Activated naive CD8-positive, alpha-beta T cell treated with anti-CD3 and anti-CD28 coated beads, Interleukin-2, amount 10 ng/mL, durations not matched to agents 7 days and 5 days (primary cell): ENCODE measurements around the gene SPAG7. TPM values are rescaled to one million over a fixed set of nuclear protein-coding genes. Genes with fewer than 3 reads are reported as not detected.

ENCODE experiments used
- ATAC-seq: fragments of 150-1000 bp; cut with Tn5 transposase; one replicate; pipeline ENCODE4 v1.10.0; 2021; ENCODE audit warnings: low read depth, moderate library complexity
- POLR2A ChIA-PET: fragments of 350-600 bp; sonication (Branson Sonifier 250); formaldehyde crosslinking; loops from one replicate; lab custom pipeline; 2021; ENCODE audit warnings: antibody characterized with exemption; lab: Charles Lee
- DNase-seq: peaks from one replicate; pipeline ENCODE4 v3.0.0; 2021
- H3K27ac Mint-ChIP-seq: one replicate; pipeline ENCODE4 v1.8.0; 2022; ENCODE audit warnings: mild to moderate bottlenecking, mixed read lengths
- H3K27me3 Mint-ChIP-seq: one replicate; pipeline ENCODE4 v1.8.0; 2022; ENCODE audit warnings: mild to moderate bottlenecking, moderate library complexity, mixed read lengths
- H3K36me3 Mint-ChIP-seq: one replicate; pipeline ENCODE4 v1.8.0; 2021; ENCODE audit warnings: mild to moderate bottlenecking, mixed read lengths
- H3K4me1 Mint-ChIP-seq: one replicate; pipeline ENCODE4 v1.8.0; 2021; ENCODE audit warnings: mixed read lengths
- H3K4me3 Mint-ChIP-seq: one replicate; pipeline ENCODE4 v1.8.0; 2022; ENCODE audit warnings: mild to moderate bottlenecking, moderate library complexity, mixed read lengths
- H3K9me3 Mint-ChIP-seq: one replicate; pipeline ENCODE4 v1.8.0; 2021; ENCODE audit warnings: mixed read lengths
- total RNA-seq, 2 experiments: library from RNA; stranded (reverse); gene quantifications; one replicate each; pipeline ENCODE4 v1.2.3, GENCODE V29; 2021

The SPAG7 gene
- 10 to 100 TPM; 47.1 to 51.9 TPM for total RNA-seq

GRCh38 chr17:4967539-4968485 is at the start of gene SPAG7:
SPAG7 (minus strand) TSS chr17:4967817; CDS start chr17:4967804, 13 bp downstream.
- no peak within 1 kb of the TSS for H3K4me3 Mint-ChIP-seq
- H3K4me1 Mint-ChIP-seq: peaks cover 17% of the 10 kb centered on the region
- no peaks in the 10 kb centered on the region for H3K9me3 Mint-ChIP-seq
- H3K27ac Mint-ChIP-seq: no peak within 1 kb of the TSS
- peak; percentile 96 for DNase-seq
- H3K27me3 Mint-ChIP-seq: no peaks in the 10 kb centered on the region
- ATAC-seq: peak; percentile 62
- POLR2A ChIA-PET: interaction anchor here (0.8 to 9.3 kb wide), 17 partner anchors 11 to 257 kb away, joined by 3 to 441 read pairs (median 4); partner anchors contain the start of genes ARRB2, C17orf107, CAMTA2 and CHRNE
- peaks cover 17% of the 10 kb centered on the region for H3K36me3 Mint-ChIP-seq

- no peak overlapping the region for H3K4me3 Mint-ChIP-seq
- no peak for DNase-seq
- no peaks in the 10 kb centered on the region for H3K27me3 Mint-ChIP-seq
- no peak overlapping the region for H3K27ac Mint-ChIP-seq
- no peaks in the 10 kb centered on the region for H3K9me3 Mint-ChIP-seq
- ATAC-seq: no peak
- POLR2A ChIA-PET: no interaction called here
- H3K4me1 Mint-ChIP-seq: peaks cover 11% of the 10 kb centered on the region
- H3K36me3 Mint-ChIP-seq: peaks cover 19% of the 10 kb centered on the region
Observed at GRCh38 chr17:5014357-5014756, 46.7 kb upstream of the SPAG7 start.

- ATAC-seq: no peak
- Mint-ChIP-seq H3K36me3 (peaks cover 30% of the 10 kb centered on the region), H3K4me1 (peaks cover 5% of the 10 kb centered on the region), H3K9me3 (no peaks in the 10 kb centered on the region), H3K27ac (no peak overlapping the region), H3K27me3 (no peaks in the 10 kb centered on the region), H3K4me3 (no peak overlapping the region)
- POLR2A ChIA-PET: no interaction called here
- no peak for DNase-seq
Observed at GRCh38 chr17:5011928-5012327, 44.3 kb upstream of the SPAG7 start.

- Mint-ChIP-seq H3K36me3 (peaks cover 41% of the 10 kb centered on the region), H3K9me3 (no peaks in the 10 kb centered on the region), H3K27me3 (no peaks in the 10 kb centered on the region), H3K4me1 (peaks cover 11% of the 10 kb centered on the region), H3K27ac (no peak overlapping the region), H3K4me3 (no peak overlapping the region)
- POLR2A ChIA-PET: no interaction called here
- no peak for DNase-seq
- ATAC-seq: no peak
Observed at GRCh38 chr17:5003214-5003867, 35.7 kb upstream of the SPAG7 start.

GRCh38 chr17:5002121-5002788 is 34.6 kb upstream of the SPAG7 start:
- DNase-seq: no peak
- no peaks in the 10 kb centered on the region for H3K27me3 Mint-ChIP-seq
- POLR2A ChIA-PET: interaction anchor here (0.6 kb wide), 1 partner anchor 74 kb away, joined by 3 read pairs; no protein-coding TSS in a partner anchor
- peaks cover 34% of the 10 kb centered on the region for H3K36me3 Mint-ChIP-seq
- peaks cover 11% of the 10 kb centered on the region for H3K4me1 Mint-ChIP-seq
- no peaks in the 10 kb centered on the region for H3K9me3 Mint-ChIP-seq
- ATAC-seq: no peak
- no peak overlapping the region for H3K4me3 Mint-ChIP-seq
- no peak overlapping the region for H3K27ac Mint-ChIP-seq

- DNase-seq: no peak
- Mint-ChIP-seq H3K27me3 (no peaks in the 10 kb centered on the region), H3K4me1 (peaks cover 14% of the 10 kb centered on the region), H3K9me3 (no peaks in the 10 kb centered on the region), H3K36me3 (peaks cover 24% of the 10 kb centered on the region), H3K4me3 (no peak overlapping the region), H3K27ac (no peak overlapping the region)
- POLR2A ChIA-PET: no interaction called here
- no peak for ATAC-seq
Observed at GRCh38 chr17:5000237-5000639, 32.6 kb upstream of the SPAG7 start.

- POLR2A ChIA-PET: no interaction called here
- H3K4me3 Mint-ChIP-seq: peak overlapping the region; percentile 89
- peak overlapping the region; percentile 67 for H3K27ac Mint-ChIP-seq
- no peak for DNase-seq
- ATAC-seq: no peak
- peaks cover 19% of the 10 kb centered on the region for H3K36me3 Mint-ChIP-seq
- no peaks in the 10 kb centered on the region for H3K27me3 Mint-ChIP-seq
- no peaks in the 10 kb centered on the region for H3K9me3 Mint-ChIP-seq
- peaks cover 14% of the 10 kb centered on the region for H3K4me1 Mint-ChIP-seq
Observed at GRCh38 chr17:4999430-5000093, 31.9 kb upstream of the SPAG7 start.

- DNase-seq (no peak), ATAC-seq (no peak)
- no peaks in the 10 kb centered on the region for H3K9me3 Mint-ChIP-seq
- H3K27me3 Mint-ChIP-seq: no peaks in the 10 kb centered on the region
- H3K4me3 Mint-ChIP-seq: peak overlapping the region; percentile 89
- POLR2A ChIA-PET: interaction anchor here (1.7 to 3.1 kb wide), 4 partner anchors 11 to 59 kb away, joined by 8 to 27 read pairs (median 14); partner anchors contain the start of genes CAMTA2, PFN1, RNF167 and SLC25A11
- H3K4me1 Mint-ChIP-seq: peaks cover 14% of the 10 kb centered on the region
- peak overlapping the region; percentile 67 for H3K27ac Mint-ChIP-seq
- peaks cover 12% of the 10 kb centered on the region for H3K36me3 Mint-ChIP-seq
Observed at GRCh38 chr17:4998732-4999429, 31.3 kb upstream of the SPAG7 start.

- H3K36me3 Mint-ChIP-seq: peaks cover 12% of the 10 kb centered on the region
- ATAC-seq (no peak), DNase-seq (peak; percentile 37)
- H3K9me3 Mint-ChIP-seq: no peaks in the 10 kb centered on the region
- peaks cover 14% of the 10 kb centered on the region for H3K4me1 Mint-ChIP-seq
- POLR2A ChIA-PET: interaction anchor here (0.6 to 3.1 kb wide), 11 partner anchors 10 to 1054 kb away, joined by 3 to 27 read pairs (median 6); partner anchors contain the start of genes CAMTA2, PFN1, RNF167 and SLC25A11
- peak overlapping the region; percentile 89 for H3K4me3 Mint-ChIP-seq
- peak overlapping the region; percentile 61 for H3K27ac Mint-ChIP-seq
- H3K27me3 Mint-ChIP-seq: no peaks in the 10 kb centered on the region
Observed at GRCh38 chr17:4998027-4998731, 30.6 kb upstream of the SPAG7 start.

- Mint-ChIP-seq H3K27ac (peak within 1 kb of the TSS; percentile 86), H3K36me3 (peaks cover 8% of the 10 kb centered on the region), H3K4me1 (peaks cover 14% of the 10 kb centered on the region), H3K9me3 (no peaks in the 10 kb centered on the region), H3K27me3 (no peaks in the 10 kb centered on the region), H3K4me3 (peak within 1 kb of the TSS; percentile 89)
- POLR2A ChIA-PET: interaction anchor here (0.6 to 3.1 kb wide), 12 partner anchors 9 to 1053 kb away, joined by 3 to 27 read pairs (median 5); partner anchors contain the start of genes CAMTA2, PFN1, RNF167 and SLC25A11
- peak; percentile 97 for DNase-seq
- peak; percentile 84 for ATAC-seq
Observed at GRCh38 chr17:4997302-4998026, 29.8 kb upstream of the SPAG7 start, which contains the start of the genes INCA1 and KIF1C. INCA1 (minus strand) TSS chr17:4997522; CDS start chr17:4994437, 3,085 bp downstream. KIF1C (plus strand) TSS chr17:4997950; CDS start chr17:5000247, 2,297 bp downstream.

- no peaks in the 10 kb centered on the region for H3K9me3 Mint-ChIP-seq
- H3K4me3 Mint-ChIP-seq: no peak overlapping the region
- H3K4me1 Mint-ChIP-seq: peaks cover 16% of the 10 kb centered on the region
- H3K27ac Mint-ChIP-seq: no peak overlapping the region
- H3K36me3 Mint-ChIP-seq: peaks cover 4% of the 10 kb centered on the region
- no peaks in the 10 kb centered on the region for H3K27me3 Mint-ChIP-seq
- ATAC-seq (no peak), DNase-seq (no peak)
- POLR2A ChIA-PET: interaction anchor here (0.6 kb wide), 1 partner anchor 50 kb away, joined by 4 read pairs; no protein-coding TSS in a partner anchor
Observed at GRCh38 chr17:4994081-4994595, 26.5 kb upstream of the SPAG7 start.
